ENCODE data around the gene VAPB.

DNA sequence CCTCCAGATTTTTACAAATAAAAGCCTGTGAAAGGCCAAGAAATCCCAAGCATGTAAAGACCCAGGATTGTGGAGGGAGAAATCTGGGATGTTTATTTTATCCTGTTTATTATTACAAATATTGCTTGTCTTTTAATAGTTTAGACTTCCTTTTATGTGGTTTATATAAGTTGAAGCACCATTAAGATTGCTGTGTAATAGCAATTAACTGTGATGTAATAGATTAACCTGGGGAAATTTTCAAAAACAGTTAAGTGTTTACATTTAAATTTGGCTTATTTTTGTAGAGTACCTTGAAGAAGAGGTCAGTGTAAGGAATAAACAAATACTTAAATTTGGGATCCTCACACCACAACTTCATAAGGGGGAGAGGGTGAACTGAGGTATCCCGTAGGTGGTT lies 27.0 kb downstream of the VAPB start:
- no peak for TF ChIP-seq POLR2A (IDR thresholded peaks at IDR 0.05; ENCODE audit: low read length)
- no peak for TF ChIP-seq GATA1 (IDR thresholded peaks at IDR 0.05; ENCODE audit: low read depth, low read length)

Data from erythroblast (primary cell).